GM12878 (cell line): ENCODE measurements around the gene TRAPPC2. TPM values are rescaled to one million over a fixed set of nuclear protein-coding genes. Genes with fewer than 3 reads are reported as not detected.

ENCODE experiments used
- ATAC-seq: fragments of 200-7000 bp; cut with Tn5 transposase; 3 replicates; pipeline ENCODE4 v1.9.1; 2020; ENCODE audit warnings: mild to moderate bottlenecking, moderate library complexity
- BruUV-seq: library from RNA; stranded (reverse); fragments of 400-500 nt; replicated peaks from 2 replicates; lab custom pipeline; 2021; lab: Mats Ljungman, UMichigan
- CTCF ChIA-PET: fragments of 300-600 bp; sonication (Branson Sonifier 250); formaldehyde crosslinking; extraction: SDS; loops from one replicate; lab custom pipeline; 2021; ENCODE audit warnings: inconsistent platforms; lab: Yijun Ruan, JAX
- POLR2A ChIA-PET: fragments of 350-600 bp; formaldehyde crosslinking; extraction: SDS; loops from one replicate; lab custom pipeline; 2021; ENCODE audit warnings: inconsistent platforms; lab: Charles Lee
- RAD21 ChIA-PET: fragments of 300-600 bp; sonication (Branson Sonifier 250); formaldehyde crosslinking; loops from one replicate; lab custom pipeline; 2023; ENCODE audit warnings: antibody characterized with exemption; ENCODE audit not compliant: unreplicated experiment; lab: Charles Lee
- SMC1A ChIA-PET: fragments of 300-600 bp; sonication (Branson Sonifier 250); formaldehyde crosslinking; loops from one replicate; lab custom pipeline; 2023; ENCODE audit not compliant: unreplicated experiment, uncharacterized antibody; lab: Charles Lee
- DNase-seq: peaks from one replicate; pipeline ENCODE4 v3.0.0-alpha.2; 2011; ENCODE audit warnings: low read depth, low spot score
- FAIRE-seq: peaks from 3 replicates; lab custom pipeline; 2011; peaks lifted over from hg19 to GRCh38; lab: Jason Lieb, UNC
- H2AFZ ChIP-seq: 2 replicates; pipeline ENCODE4 v1.6.0; 2011; ENCODE audit warnings: low read depth, low read length, control low read depth; ENCODE audit not compliant: control insufficient read depth
- H3K27ac ChIP-seq: 2 replicates; pipeline ENCODE4 v1.5.1; 2011; ENCODE audit warnings: control low read depth; ENCODE audit not compliant: control insufficient read depth, insufficient read depth
- H3K27me3 ChIP-seq, 2 experiments: replicated peaks in 1 of 2; 2 replicates each; pipeline versions ENCODE4 v1.6.0 to v1.6.1; 2011; ENCODE audit warnings: low read length in 1 of 2; ENCODE audit not compliant: control insufficient read depth in 2 of 2, insufficient read depth in 2 of 2
- H3K36me3 ChIP-seq, 2 experiments: 2 replicates each; pipeline ENCODE4 v1.5.1; 2011; ENCODE audit warnings: low read length in 1 of 2; ENCODE audit not compliant: control insufficient read depth in 2 of 2, insufficient read depth in 2 of 2
- H3K4me1 ChIP-seq: 2 replicates; pipeline ENCODE4 v1.6.1; 2011; ENCODE audit warnings: mild to moderate bottlenecking, low read length, moderate library complexity, mixed read lengths; ENCODE audit not compliant: control insufficient read depth, insufficient read depth
- H3K4me2 ChIP-seq: 2 replicates; pipeline ENCODE4 v1.6.0; 2011; ENCODE audit warnings: control low read depth; ENCODE audit not compliant: control insufficient read depth, insufficient read depth
- H3K4me3 ChIP-seq: fragments of 200-600 bp; sonication (generic); 2 replicates; pipeline ENCODE4 v1.5.1; 2016
- H3K79me2 ChIP-seq: 2 replicates; pipeline ENCODE4 v1.6.0; 2011; ENCODE audit warnings: low read length; ENCODE audit not compliant: control insufficient read depth, insufficient read depth
- H3K9ac ChIP-seq: 2 replicates; pipeline ENCODE4 v1.8.0; 2011; ENCODE audit warnings: low read length, control low read depth, mixed read lengths; ENCODE audit not compliant: control insufficient read depth, insufficient read depth
- H3K9me3 ChIP-seq: replicated peaks from 3 replicates; pipeline ENCODE4 v1.5.1; 2011; ENCODE audit warnings: mild to moderate bottlenecking, low read length; ENCODE audit not compliant: control insufficient read depth, insufficient read depth
- H4K20me1 ChIP-seq: 2 replicates; pipeline ENCODE4 v1.6.0; 2011; ENCODE audit not compliant: control insufficient read depth, insufficient read depth
- ATF7 ChIP-seq: fragments of 450-650 bp; IDR thresholded peaks from 2 replicates; pipeline ENCODE4 v1.6.1; 2016; ENCODE audit warnings: low read depth, mild to moderate bottlenecking
- CREM ChIP-seq: IDR thresholded peaks from 2 replicates; pipeline ENCODE4 v1.6.1; 2014; ENCODE audit warnings: antibody characterized with exemption, low read depth
- DPF2 ChIP-seq: fragments of 450-650 bp; IDR thresholded peaks from 2 replicates; pipeline ENCODE4 v1.6.1; 2017; ENCODE audit warnings: mild to moderate bottlenecking
- IKZF2 ChIP-seq, 2 experiments: fragments of 450-650 bp; IDR thresholded peaks; 2 replicates each; pipeline ENCODE4 v1.6.1; 2017; ENCODE audit warnings: mild to moderate bottlenecking in 2 of 2, moderate library complexity in 2 of 2
- JUNB ChIP-seq: IDR thresholded peaks from 2 replicates; pipeline ENCODE4 v1.6.1; 2016; ENCODE audit warnings: antibody characterized with exemption, mild to moderate bottlenecking
- MTA3 ChIP-seq: IDR thresholded peaks from 2 replicates; pipeline ENCODE4 v1.6.1; 2012; ENCODE audit warnings: low read length, inconsistent platforms, borderline replicate concordance
- NFIC ChIP-seq: IDR thresholded peaks from 2 replicates; pipeline ENCODE4 v1.6.1; 2012; ENCODE audit warnings: low read depth, mild to moderate bottlenecking, inconsistent platforms, low read length, moderate library complexity
- NFXL1 ChIP-seq: fragments of 450-650 bp; IDR thresholded peaks from 2 replicates; pipeline ENCODE4 v1.6.1; 2017; ENCODE audit warnings: antibody characterized with exemption, mild to moderate bottlenecking, borderline replicate concordance
- PAX5 ChIP-seq: IDR thresholded peaks from 2 replicates; pipeline ENCODE4 v1.6.1; 2011; ENCODE audit warnings: low read depth, low read length, borderline replicate concordance
- RB1 ChIP-seq: fragments of 450-650 bp; formaldehyde crosslinking; IDR thresholded peaks from 2 replicates; pipeline ENCODE4 v1.6.1; 2017; ENCODE audit warnings: mild to moderate bottlenecking, borderline replicate concordance
- SP1 ChIP-seq: IDR thresholded peaks from one replicate; pipeline ENCODE4 v1.6.1; 2011; ENCODE audit warnings: low read depth, low read length
- ZBTB11 ChIP-seq: fragments of 450-650 bp; formaldehyde crosslinking; IDR thresholded peaks from 2 replicates; pipeline ENCODE4 v1.5.0; 2022; ENCODE audit warnings: mild to moderate bottlenecking, missing genetic modification characterization
- ZNF384 ChIP-seq: IDR thresholded peaks from 2 replicates; pipeline ENCODE4 v1.6.1; 2012; ENCODE audit warnings: low read depth, mild to moderate bottlenecking, low read length, improper control_type of control experiment, borderline replicate concordance
- WGBS: methylation state at CpG from one replicate; pipeline ENCODE4 v1.1.6; 2016; ENCODE audit warnings: low lambda C conversion rate; ENCODE audit not compliant: insufficient replicate concordance, insufficient coverage; ENCODE audit errors: missing lambda C conversion rate; 5-methylcytosine and 5-hydroxymethylcytosine counted together
- in situ Hi-C: fragments of 300-500 bp; cut with MboI; formaldehyde crosslinking; loops from 9 replicates; pipeline ENCODE4 v1.14.3; 2018; ENCODE audit warnings: mixed read lengths
- intact Hi-C: fragments of 100-400 bp; cut with micrococcal nuclease; formaldehyde crosslinking; loops from one replicate; pipeline ENCODE4 v1.14.2; 2022; ENCODE audit not compliant: unreplicated experiment
- polyA plus RNA-seq, 11 experiments: library from polyadenylated mRNA; depleted of rRNA in 4 of 11; unstranded in 6 of 11; stranded (reverse) in 5 of 11; fragments of >200 nt; fragmentation: Nextera tagmentation in 4 of 11; fragmentation: Illumina TruSeq in 1 of 11; extraction: Ambion mirVana in 4 of 11; extraction: Trizol in 1 of 11; gene quantifications; 1 replicate in 1 of 11; 2 replicates in 10 of 11; pipeline versions ENCODE4 v1.2.1 to v1.2.3, GENCODE V29; 2011 to 2016; ENCODE audit warnings: inconsistent platforms in 2 of 11, missing spikeins in 2 of 11, low read depth in 1 of 11
- total RNA-seq, 4 experiments: library from RNA; depleted of rRNA in 3 of 4; stranded (reverse); fragments of >200 nt in 3 of 4; fragmentation: Illumina TruSeq in 1 of 4; extraction: Trizol in 1 of 4; gene quantifications; 2 replicates each; pipeline versions ENCODE4 v1.2.1 to v1.2.3, GENCODE V29; 2013 to 2021

Gene TRAPPC2
- total and polyA plus RNA-seq, 10 of the 15 experiments (the other 5 are each of a cell fraction or from before 2014, with no cell fraction given) = 12.4 to 28.4 (median 21.3) TPM

- no peak overlapping the region for H3K4me2 ChIP-seq
- no peak overlapping the region for H3K4me3 ChIP-seq
- in situ Hi-C loops (no loop called here), intact Hi-C loops (loop anchor here (5.0 kb wide), 2 partner anchors 247 to 667 kb away; no protein-coding TSS in a partner anchor)
- POLR2A ChIA-PET = interaction anchor here (0.5 to 1.6 kb wide), 4 partner anchors 9 to 815 kb away, joined by 3 to 7 read pairs (median 4); no protein-coding TSS in a partner anchor
- CTCF ChIA-PET = interaction anchor here (1.1 to 1.8 kb wide), 7 partner anchors 8 to 277 kb away, joined by 3 to 6 read pairs (median 4); no protein-coding TSS in a partner anchor
- H2AFZ ChIP-seq = no peak overlapping the region
- FAIRE-seq = no peak
- H3K27ac ChIP-seq = peak overlapping the region; percentile 33
- H3K9me3 ChIP-seq = no peaks in the 10 kb centered on the region
- no peak for ATAC-seq
- RAD21 ChIA-PET = interaction anchor here (1.2 to 15.7 kb wide), 5 partner anchors 19 to 277 kb away, joined by 4 to 175 read pairs (median 6); no protein-coding TSS in a partner anchor
- no peak for TF ChIP-seq DPF2
- TF ChIP-seq ZNF384 = no peak
- no peak for TF ChIP-seq RB1
- TF ChIP-seq NFXL1 = no peak
- H4K20me1 ChIP-seq = no peaks in the 10 kb centered on the region
- H3K36me3 ChIP-seq = peaks cover 0 to 7% of the 10 kb centered on the region in 2 experiments; a peak in 2 of 4 replicates
- WGBS = 90% methylated on average over 1 of the region's 1 CpG
- no peak for DNase-seq
- no peaks in the 10 kb centered on the region for H3K27me3 ChIP-seq
- BruUV-seq = no TSS peak
- SMC1A ChIA-PET = interaction anchor here (0.9 to 3.4 kb wide), 14 partner anchors 8 to 285 kb away, joined by 3 to 24 read pairs (median 4); partner anchors contain the start of genes OFD1 and TRAPPC2
- no peak overlapping the region for H3K9ac ChIP-seq
- no peaks in the 10 kb centered on the region; the same call in none of the 2 replicates for H3K79me2 ChIP-seq
- H3K4me1 ChIP-seq = peaks cover 52% of the 10 kb centered on the region
Observed at GRCh38 chrX:13754765-13755164, 20.3 kb upstream of the TRAPPC2 start.

GRCh38 chrX:13752646-13753045 lies 18.2 kb upstream of the TRAPPC2 start:
- H3K4me2 ChIP-seq = peak overlapping the region; percentile 77
- H3K36me3 ChIP-seq = peaks cover 0 to 9% of the 10 kb centered on the region in 2 experiments; a peak in 3 of 4 replicates
- H3K9me3 ChIP-seq = no peaks in the 10 kb centered on the region
- FAIRE-seq (peak; percentile 27), ATAC-seq (peak; percentile 66), DNase-seq (no peak)
- intact Hi-C loops = loop anchor here (1.0 to 5.0 kb wide), 3 partner anchors 9 to 665 kb away; no protein-coding TSS in a partner anchor
- H3K9ac ChIP-seq = no peak overlapping the region
- no peaks in the 10 kb centered on the region for H4K20me1 ChIP-seq
- peaks cover 40% of the 10 kb centered on the region for H3K4me1 ChIP-seq
- ChIA-PET SMC1A (interaction anchor here (0.9 to 14.7 kb wide), 18 partner anchors 9 to 280 kb away, joined by 3 to 198 read pairs (median 6); partner anchors contain the start of genes GEMIN8, OFD1, RAB9A and TRAPPC2), RAD21 (interaction anchor here (0.9 to 15.7 kb wide), 18 partner anchors 9 to 279 kb away, joined by 3 to 175 read pairs (median 6); partner anchors contain the start of genes GEMIN8, OFD1 and TRAPPC2), CTCF (interaction anchor here (0.8 to 11.5 kb wide), 16 partner anchors 9 to 287 kb away, joined by 3 to 113 read pairs (median 4); partner anchors contain the start of genes OFD1 and TRAPPC2), POLR2A (interaction anchor here (0.6 to 2.5 kb wide), 11 partner anchors 10 to 954 kb away, joined by 3 to 12 read pairs (median 4); partner anchors contain the start of genes OFD1 and TRAPPC2)
- no peaks in the 10 kb centered on the region; the same call in none of the 2 replicates for H3K79me2 ChIP-seq
- H2AFZ ChIP-seq = no peak overlapping the region
- peak overlapping the region; percentile 57 for H3K27ac ChIP-seq
- no TSS peak for BruUV-seq
- WGBS = 35% methylated on average over 3 of the region's 3 CpGs
- in situ Hi-C loops = no loop called here
- no peaks in the 10 kb centered on the region for H3K27me3 ChIP-seq
- no peak overlapping the region; the same call in 1 of the 2 replicates for H3K4me3 ChIP-seq
- TF ChIP-seq SP1 = peak; percentile 48
- TF ChIP-seq NFIC = peak; percentile 88
- peak; percentile 73; the same call in 1 of the 2 replicates for TF ChIP-seq MTA3
- 0 out of 2 replicates have a peak, but pooled peaks have one; percentile 46 for TF ChIP-seq ATF7
- peak; percentile 97 to 98 for TF ChIP-seq IKZF2 (IDR thresholded peaks at IDR 0.05)
- no peak for TF ChIP-seq ZBTB11 (CRISPR knock-in tag)
- peak; percentile 77 for TF ChIP-seq PAX5
- peak; percentile 68 for TF ChIP-seq JUNB
- peak; percentile 73 for TF ChIP-seq CREM
